ENCODE data around the gene RPUSD1. TPM values are rescaled to one million over a fixed set of nuclear protein-coding genes. Genes with fewer than 3 reads are reported as not detected.

RPUSD1 gene
- polyA plus RNA-seq, 1 donor (not counting 4 experiments of a cell fraction or from before 2014, with no cell fraction given): 11.9 TPM

- Histone ChIP-seq H3K27ac (ENCODE audit: control insufficient read depth, insufficient read depth, low read length) (no peak overlapping the region), H3K27me3 (ENCODE audit: control insufficient read depth, extremely low read depth, insufficient read depth, low read length) (no peaks in the 10 kb centered on the region), H3K9me1 (ENCODE audit: control insufficient read depth, extremely low read depth, insufficient read depth, low read length) (no peaks in the 10 kb centered on the region), H3K79me2 (ENCODE audit: control insufficient read depth, insufficient read depth, low read length) (peaks cover 20% of the 10 kb centered on the region), H3K4me2 (ENCODE audit: control insufficient read depth, extremely low read depth, insufficient read depth, low read depth, low read length) (no peak overlapping the region), H3K9me3 (ENCODE audit: control insufficient read depth, low read depth, low read length) (no peaks in the 10 kb centered on the region), H3K4me3 (ENCODE audit: control insufficient read depth in 2 of 3, extremely low read depth in 1 of 3, insufficient read depth in 2 of 3, low read depth in 1 of 3, low read length in 3 of 3) (no peak overlapping the region), H3K4me1 (ENCODE audit: control insufficient read depth, extremely low read depth, insufficient read depth, low read length) (peaks cover 9% of the 10 kb centered on the region), H4K20me1 (ENCODE audit: control insufficient read depth, extremely low read depth, insufficient read depth, low read length) (no peaks in the 10 kb centered on the region), H3K36me3 (ENCODE audit: control insufficient read depth in 2 of 2, extremely low read depth in 1 of 2, insufficient read depth in 2 of 2, low read length in 2 of 2) (peaks cover 0 to 4% of the 10 kb centered on the region in 2 experiments), H3K9ac (ENCODE audit: control insufficient read depth, extremely low read depth, insufficient read depth, low read length) (no peak overlapping the region), H2AFZ (ENCODE audit: control insufficient read depth, low read length) (no peak overlapping the region)
- FAIRE-seq (no peak), DNase-seq (ENCODE audit: low read depth, low spot score) (no peak)
- dilution Hi-C loops (cut with MboI; ENCODE audit: extremely low pct_ligation_motif_present, low sequenced_read_pairs): no loop called here
- TF ChIP-seq EZH2 (IDR thresholded peaks at IDR 0.05; ENCODE audit: low read length): no peak
- no peak for TF ChIP-seq CTCF (optimal IDR thresholded peaks at IDR 0.05 in 1 of 3, IDR thresholded peaks at IDR 0.05 in 1 of 3, conservative IDR thresholded peaks at IDR 0.05 in 1 of 3; ENCODE audit: extremely low read depth in 1 of 3, insufficient read depth in 2 of 3, low read length in 3 of 3)
Measured at GRCh38 chr16:792221-792995, 4.2 kb upstream of the RPUSD1 start.

GRCh38 chr16:791131-791530 lies 3.0 kb upstream of the RPUSD1 start:
- Histone ChIP-seq H3K36me3 (ENCODE audit: control insufficient read depth in 2 of 2, extremely low read depth in 1 of 2, insufficient read depth in 2 of 2, low read length in 2 of 2) (peaks cover 4 to 7% of the 10 kb centered on the region in 2 experiments), H3K4me3 (ENCODE audit: control insufficient read depth in 2 of 3, extremely low read depth in 1 of 3, insufficient read depth in 2 of 3, low read depth in 1 of 3, low read length in 3 of 3) (no peak overlapping the region), H3K4me1 (ENCODE audit: control insufficient read depth, extremely low read depth, insufficient read depth, low read length) (peaks cover 14% of the 10 kb centered on the region), H3K27me3 (ENCODE audit: control insufficient read depth, extremely low read depth, insufficient read depth, low read length) (no peaks in the 10 kb centered on the region), H3K27ac (ENCODE audit: control insufficient read depth, insufficient read depth, low read length) (no peak overlapping the region), H3K9me3 (ENCODE audit: control insufficient read depth, low read depth, low read length) (no peaks in the 10 kb centered on the region), H4K20me1 (ENCODE audit: control insufficient read depth, extremely low read depth, insufficient read depth, low read length) (no peaks in the 10 kb centered on the region), H2AFZ (ENCODE audit: control insufficient read depth, low read length) (no peak overlapping the region), H3K79me2 (ENCODE audit: control insufficient read depth, insufficient read depth, low read length) (peaks cover 27% of the 10 kb centered on the region), H3K9me1 (ENCODE audit: control insufficient read depth, extremely low read depth, insufficient read depth, low read length) (no peaks in the 10 kb centered on the region), H3K9ac (ENCODE audit: control insufficient read depth, extremely low read depth, insufficient read depth, low read length) (no peak overlapping the region), H3K4me2 (ENCODE audit: control insufficient read depth, extremely low read depth, insufficient read depth, low read depth, low read length) (no peak overlapping the region)
- no peak for FAIRE-seq
- no peak for TF ChIP-seq CTCF (optimal IDR thresholded peaks at IDR 0.05 in 1 of 3, IDR thresholded peaks at IDR 0.05 in 1 of 3, conservative IDR thresholded peaks at IDR 0.05 in 1 of 3; ENCODE audit: extremely low read depth in 1 of 3, insufficient read depth in 2 of 3, low read length in 3 of 3)
- no peak for TF ChIP-seq EZH2 (IDR thresholded peaks at IDR 0.05; ENCODE audit: low read length)
- no peak for DNase-seq (ENCODE audit: low read depth, low spot score)
- dilution Hi-C loops (cut with MboI; ENCODE audit: extremely low pct_ligation_motif_present, low sequenced_read_pairs): no loop called here

All from keratinocyte (primary cell).